Measurements from ENCODE around the gene MANSC4. TPM values are rescaled to one million over a fixed set of nuclear protein-coding genes. Genes with fewer than 3 reads are reported as not detected.

The MANSC4 gene
- total and polyA plus RNA-seq, 2 experiments from 2014 or later: not detected

DNA sequence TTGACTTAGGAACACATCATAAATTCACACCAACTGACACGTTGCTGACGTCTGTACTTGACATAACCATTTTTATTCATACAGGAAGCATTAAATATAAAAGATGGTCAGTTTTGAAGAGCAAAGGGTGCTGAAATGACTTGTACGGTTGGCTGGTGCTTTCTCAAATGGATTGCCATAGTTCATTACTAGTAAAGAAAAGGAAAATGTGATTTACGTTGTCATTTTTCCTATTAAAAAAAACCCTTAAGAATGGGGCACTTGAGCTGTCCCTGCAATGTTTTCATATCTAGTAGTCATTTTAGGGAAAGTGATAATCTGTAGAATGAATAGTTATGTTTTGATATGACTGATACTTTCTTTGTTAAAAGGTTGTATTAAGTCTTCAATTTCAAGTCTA is 22.5 kb upstream of the MANSC4 start (continued):
- TF ChIP-seq REST (IDR thresholded peaks at IDR 0.05; ENCODE audit: unreplicated experiment): no peak

GRCh38 chr12:27801630-27802029 is 21.6 kb upstream of the MANSC4 start:
- Histone ChIP-seq H3K27ac (ENCODE audit: low read depth) (0 out of 2 replicates have a peak overlapping the region, but pooled peaks have one; percentile 14), H4K20me1 (replicated peaks; ENCODE audit: insufficient read depth) (no peaks in the 10 kb centered on the region; the same call in 1 of the 2 replicates), H3K27me3 (ENCODE audit: insufficient read depth) (no peaks in the 10 kb centered on the region), H3K4me3 (no peak overlapping the region), H3F3A (replicated peaks; ENCODE audit: low read depth) (no peaks in the 10 kb centered on the region), H3K4me1 (ENCODE audit: insufficient read depth) (no peaks in the 10 kb centered on the region), H3K9me2 (ENCODE audit: insufficient read depth) (no peaks in the 10 kb centered on the region), H3K36me3 (ENCODE audit: insufficient read depth) (no peaks in the 10 kb centered on the region), H3K79me2 (replicated peaks; ENCODE audit: insufficient read depth) (no peaks in the 10 kb centered on the region), H3K4me2 (no peak overlapping the region), H2AFZ (no peak overlapping the region)
- Mint-ChIP-seq H3K4me1 (no peaks in the 10 kb centered on the region), H3K27ac (no peak overlapping the region), H3K9me3 (no peaks in the 10 kb centered on the region), H3K36me3 (ENCODE audit: low read depth) (peaks cover 26% of the 10 kb centered on the region), H3K27me3 (ENCODE audit: insufficient read depth, low read depth, poor library complexity) (peaks cover 3% of the 10 kb centered on the region), H3K4me3 (no peak overlapping the region)
- DNase-seq (ENCODE audit: low spot score): no peak
- no peak for ATAC-seq
- no peak for TF ChIP-seq POLR2AphosphoS5 (IDR thresholded peaks at IDR 0.05; ENCODE audit: low read depth)
- TF ChIP-seq REST (IDR thresholded peaks at IDR 0.05; ENCODE audit: unreplicated experiment): no peak
- no peak for TF ChIP-seq ZNF114 (CRISPR knock-in tag; IDR thresholded peaks at IDR 0.05)
- no peak for TF ChIP-seq STAT1 (IDR thresholded peaks at IDR 0.05; ENCODE audit: unreplicated experiment)
- no peak for TF ChIP-seq EZH2 (IDR thresholded peaks at IDR 0.05; ENCODE audit: low read depth, unreplicated experiment)
- no peak for TF ChIP-seq ETS1 (IDR thresholded peaks at IDR 0.05)
- TF ChIP-seq, protein P1, sequence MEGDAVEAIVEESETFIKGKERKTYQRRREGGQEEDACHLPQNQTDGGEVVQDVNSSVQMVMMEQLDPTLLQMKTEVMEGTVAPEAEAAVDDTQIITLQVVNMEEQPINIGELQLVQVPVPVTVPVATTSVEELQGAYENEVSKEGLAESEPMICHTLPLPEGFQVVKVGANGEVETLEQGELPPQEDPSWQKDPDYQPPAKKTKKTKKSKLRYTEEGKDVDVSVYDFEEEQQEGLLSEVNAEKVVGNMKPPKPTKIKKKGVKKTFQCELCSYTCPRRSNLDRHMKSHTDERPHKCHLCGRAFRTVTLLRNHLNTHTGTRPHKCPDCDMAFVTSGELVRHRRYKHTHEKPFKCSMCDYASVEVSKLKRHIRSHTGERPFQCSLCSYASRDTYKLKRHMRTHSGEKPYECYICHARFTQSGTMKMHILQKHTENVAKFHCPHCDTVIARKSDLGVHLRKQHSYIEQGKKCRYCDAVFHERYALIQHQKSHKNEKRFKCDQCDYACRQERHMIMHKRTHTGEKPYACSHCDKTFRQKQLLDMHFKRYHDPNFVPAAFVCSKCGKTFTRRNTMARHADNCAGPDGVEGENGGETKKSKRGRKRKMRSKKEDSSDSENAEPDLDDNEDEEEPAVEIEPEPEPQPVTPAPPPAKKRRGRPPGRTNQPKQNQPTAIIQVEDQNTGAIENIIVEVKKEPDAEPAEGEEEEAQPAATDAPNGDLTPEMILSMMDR (conservative IDR thresholded peaks at IDR 0.05; ENCODE audit: low read depth in 2 of 2): no peak
- no peak for TF ChIP-seq NANOG (IDR thresholded peaks at IDR 0.05; ENCODE audit: borderline replicate concordance)
- TF ChIP-seq JUNB (IDR thresholded peaks at IDR 0.05; ENCODE audit: unreplicated experiment): no peak
- no peak for TF ChIP-seq ZNF331 (CRISPR knock-in tag; IDR thresholded peaks at IDR 0.05; ENCODE audit: low read depth)
